NCI-H1105 treated with DMSO at 0.1 percent for 48 hours (cell line): ENCODE results near the gene CASKIN1.

Source experiments
- DNase-seq: peaks from one replicate; lab custom pipeline; 2025; lab: John Stamatoyannopoulos, UW

CASKIN1 gene

GRCh38 chr16:2156849-2157224 lies 39.6 kb downstream of the CASKIN1 start:
- no peak for DNase-seq

- DNase-seq, result no peak
Observed at GRCh38 chr16:2155977-2156848, 40.2 kb downstream of the CASKIN1 start.

- peak; percentile 98 for DNase-seq
Observed at GRCh38 chr16:2155091-2155950, 41.1 kb downstream of the CASKIN1 start, which contains the start of gene TRAF7. TRAF7 (plus strand) TSS chr16:2155782; CDS start chr16:2163921, 8,139 bp downstream.

GRCh38 chr16:2154533-2155090 lies 41.8 kb downstream of the CASKIN1 start:
- no peak for DNase-seq

GRCh38 chr16:2152695-2153506 lies 43.5 kb downstream of the CASKIN1 start:
- no peak for DNase-seq

- no peak for DNase-seq
Observed at GRCh38 chr16:2151188-2152091, 45.0 kb downstream of the CASKIN1 start.

GRCh38 chr16:2150418-2151187 lies 45.8 kb downstream of the CASKIN1 start:
- DNase-seq, result no peak

GRCh38 chr16:2149630-2150417 lies 46.6 kb downstream of the CASKIN1 start:
- DNase-seq, result no peak

- no peak for DNase-seq
Observed at GRCh38 chr16:2148714-2149629, 47.4 kb downstream of the CASKIN1 start.

GRCh38 chr16:2147981-2148671 lies 48.3 kb downstream of the CASKIN1 start, which contains the start of gene RAB26:
RAB26 (plus strand) TSS chr16:2148625; CDS start chr16:2148784, 159 bp downstream.
- peak; percentile 57 for DNase-seq

GRCh38 chr16:2147378-2147777 lies 49.0 kb downstream of the CASKIN1 start:
- no peak for DNase-seq

- no peak for DNase-seq
Observed at GRCh38 chr16:2145843-2146242, 50.6 kb downstream of the CASKIN1 start.

- no peak for DNase-seq
Observed at GRCh38 chr16:2143878-2144485, 52.4 kb downstream of the CASKIN1 start.

- DNase-seq, result no peak
Observed at GRCh38 chr16:2142942-2143877, 53.2 kb downstream of the CASKIN1 start.

- DNase-seq, result peak; percentile 62
Observed at GRCh38 chr16:2135770-2136490, 60.5 kb downstream of the CASKIN1 start, which contains the start of gene PKD1. PKD1 (minus strand) TSS chr16:2135898; CDS start chr16:2135689, 209 bp downstream.
